Measurements from ENCODE around the gene ALCAM.

DNA sequence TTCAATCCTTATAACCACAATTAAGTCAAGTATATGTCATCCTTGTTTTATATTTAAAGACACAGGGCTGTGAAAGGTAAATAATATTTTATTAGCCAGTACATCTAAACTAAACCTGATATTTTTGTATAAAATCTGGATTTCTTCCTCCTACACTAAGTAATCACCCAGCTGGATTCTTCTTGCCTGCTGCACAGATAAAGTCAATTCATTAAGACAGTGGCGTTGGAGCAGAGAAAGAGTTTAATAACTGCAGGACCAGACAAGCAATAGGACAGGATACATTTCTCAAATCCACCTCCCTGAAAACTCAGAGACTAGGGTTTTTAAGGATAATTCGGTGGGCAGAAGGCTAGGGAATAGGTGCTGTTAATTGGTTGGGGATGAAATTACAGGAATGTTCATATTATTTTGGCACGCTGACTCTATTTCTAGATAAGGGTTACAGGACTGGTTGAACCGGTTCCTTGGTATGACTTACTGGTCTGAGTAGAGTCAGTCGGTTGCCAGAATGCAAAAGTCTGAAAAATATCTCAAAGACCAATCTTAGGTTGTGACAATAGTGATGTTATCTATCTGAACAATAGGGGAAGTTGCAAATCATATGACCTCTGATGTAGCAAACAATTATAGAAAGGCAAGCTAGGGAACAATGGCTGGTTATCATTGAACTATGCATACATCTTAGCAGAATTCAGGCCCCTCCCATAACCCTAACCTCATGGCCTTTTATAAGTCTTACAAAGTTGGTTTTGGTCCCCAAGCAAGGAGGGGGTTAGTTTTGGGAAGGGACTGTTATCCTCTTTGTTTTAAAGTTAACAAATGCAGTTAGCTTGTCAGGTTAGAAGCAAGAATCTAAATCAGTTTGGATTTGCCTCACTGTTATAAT is 244.8 kb downstream of the ALCAM start:
- no peak for TF ChIP-seq RAD21 (IDR thresholded peaks at IDR 0.05; ENCODE audit: low read length)
- TF ChIP-seq, protein P1, sequence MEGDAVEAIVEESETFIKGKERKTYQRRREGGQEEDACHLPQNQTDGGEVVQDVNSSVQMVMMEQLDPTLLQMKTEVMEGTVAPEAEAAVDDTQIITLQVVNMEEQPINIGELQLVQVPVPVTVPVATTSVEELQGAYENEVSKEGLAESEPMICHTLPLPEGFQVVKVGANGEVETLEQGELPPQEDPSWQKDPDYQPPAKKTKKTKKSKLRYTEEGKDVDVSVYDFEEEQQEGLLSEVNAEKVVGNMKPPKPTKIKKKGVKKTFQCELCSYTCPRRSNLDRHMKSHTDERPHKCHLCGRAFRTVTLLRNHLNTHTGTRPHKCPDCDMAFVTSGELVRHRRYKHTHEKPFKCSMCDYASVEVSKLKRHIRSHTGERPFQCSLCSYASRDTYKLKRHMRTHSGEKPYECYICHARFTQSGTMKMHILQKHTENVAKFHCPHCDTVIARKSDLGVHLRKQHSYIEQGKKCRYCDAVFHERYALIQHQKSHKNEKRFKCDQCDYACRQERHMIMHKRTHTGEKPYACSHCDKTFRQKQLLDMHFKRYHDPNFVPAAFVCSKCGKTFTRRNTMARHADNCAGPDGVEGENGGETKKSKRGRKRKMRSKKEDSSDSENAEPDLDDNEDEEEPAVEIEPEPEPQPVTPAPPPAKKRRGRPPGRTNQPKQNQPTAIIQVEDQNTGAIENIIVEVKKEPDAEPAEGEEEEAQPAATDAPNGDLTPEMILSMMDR (IDR thresholded peaks at IDR 0.05) = no peak
- no peak for TF ChIP-seq CHD2 (IDR thresholded peaks at IDR 0.05; ENCODE audit: low read length, partially characterized antibody)
- TF ChIP-seq EP300 (IDR thresholded peaks at IDR 0.05; ENCODE audit: borderline replicate concordance in 1 of 2, low read depth in 1 of 2, low read length in 1 of 2) = no peak
- TF ChIP-seq POLR2AphosphoS5 (IDR thresholded peaks at IDR 0.05; ENCODE audit: low read depth, low read length) = no peak
- TF ChIP-seq SMC3 (IDR thresholded peaks at IDR 0.05; ENCODE audit: low read depth, low read length) = no peak
- TF ChIP-seq EZH2phosphoT487 (IDR thresholded peaks at IDR 0.05; ENCODE audit: borderline replicate concordance, low read depth) = no peak
- no peak for TF ChIP-seq YY1 (IDR thresholded peaks at IDR 0.05; ENCODE audit: low read depth)
- TF ChIP-seq, protein P2, sequence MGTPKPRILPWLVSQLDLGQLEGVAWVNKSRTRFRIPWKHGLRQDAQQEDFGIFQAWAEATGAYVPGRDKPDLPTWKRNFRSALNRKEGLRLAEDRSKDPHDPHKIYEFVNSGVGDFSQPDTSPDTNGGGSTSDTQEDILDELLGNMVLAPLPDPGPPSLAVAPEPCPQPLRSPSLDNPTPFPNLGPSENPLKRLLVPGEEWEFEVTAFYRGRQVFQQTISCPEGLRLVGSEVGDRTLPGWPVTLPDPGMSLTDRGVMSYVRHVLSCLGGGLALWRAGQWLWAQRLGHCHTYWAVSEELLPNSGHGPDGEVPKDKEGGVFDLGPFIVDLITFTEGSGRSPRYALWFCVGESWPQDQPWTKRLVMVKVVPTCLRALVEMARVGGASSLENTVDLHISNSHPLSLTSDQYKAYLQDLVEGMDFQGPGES (IDR thresholded peaks at IDR 0.05; ENCODE audit: low read depth, low read length) = no peak

All from SK-N-SH (cell line).